SH-SY5Y (cell line): Measurements from ENCODE around the gene ACER1.

ENCODE experiments used
- GATA2 ChIP-seq: IDR thresholded peaks from 2 replicates; pipeline ENCODE4 v1.6.1; 2011; ENCODE audit warnings: mild to moderate bottlenecking, low read depth, low read length
- GATA3 ChIP-seq: IDR thresholded peaks from 2 replicates; pipeline ENCODE4 v1.6.1; 2011; ENCODE audit warnings: low read depth, mild to moderate bottlenecking, low read length, moderate library complexity

Gene ACER1

GRCh38 chr19:6333439-6333838 is at the start of gene ACER1:
TSS of gene ACER1 (minus strand) at chr19:6333612. CDS start at chr19:6333551, 61 bp downstream.
- no peak for TF ChIP-seq GATA3
- TF ChIP-seq GATA2, result no peak

GRCh38 chr19:6383188-6383587 is 49.8 kb upstream of the ACER1 start:
- TF ChIP-seq GATA3, result no peak
- TF ChIP-seq GATA2, result no peak

GRCh38 chr19:6381030-6381750 is 47.8 kb upstream of the ACER1 start:
- TF ChIP-seq GATA3, result no peak
- TF ChIP-seq GATA2, result no peak

- TF ChIP-seq GATA3 (no peak), GATA2 (no peak)
Observed at GRCh38 chr19:6379744-6380143, 46.3 kb upstream of the ACER1 start.

GRCh38 chr19:6378486-6378885 is 45.1 kb upstream of the ACER1 start:
- no peak for TF ChIP-seq GATA2
- no peak for TF ChIP-seq GATA3

GRCh38 chr19:6378041-6378440 is 44.6 kb upstream of the ACER1 start:
- TF ChIP-seq GATA2 (no peak), GATA3 (no peak)

GRCh38 chr19:6376512-6377190 is 43.2 kb upstream of the ACER1 start:
- no peak for TF ChIP-seq GATA2
- TF ChIP-seq GATA3, result no peak

GRCh38 chr19:6375411-6376010 is 42.1 kb upstream of the ACER1 start, which contains the start of gene PSPN:
TSS of gene PSPN (minus strand) at chr19:6375933. CDS start at chr19:6375849, 84 bp downstream.
- TF ChIP-seq GATA2, result no peak
- no peak for TF ChIP-seq GATA3

GRCh38 chr19:6374711-6375410 is 41.4 kb upstream of the ACER1 start:
- no peak for TF ChIP-seq GATA3
- TF ChIP-seq GATA2, result no peak

- no peak for TF ChIP-seq GATA2
Observed at GRCh38 chr19:6374161-6374709, 40.8 kb upstream of the ACER1 start.

GRCh38 chr19:6373813-6374108 is 40.3 kb upstream of the ACER1 start:
- TF ChIP-seq GATA3 (no peak), GATA2 (no peak)

GRCh38 chr19:6373096-6373812 is 39.8 kb upstream of the ACER1 start:
- TF ChIP-seq GATA2 (no peak), GATA3 (no peak)

- TF ChIP-seq GATA2 (no peak), GATA3 (no peak)
Observed at GRCh38 chr19:6372594-6373095, 39.2 kb upstream of the ACER1 start, which contains the start of gene ALKBH7. TSS of gene ALKBH7 (plus strand) at chr19:6372794. CDS start at chr19:6372821, 27 bp downstream.
